ENCODE data around the gene AKT2. TPM values are rescaled to one million over a fixed set of nuclear protein-coding genes. Genes with fewer than 3 reads are reported as not detected.

Gene AKT2
- total RNA-seq, 4 donors from 2014 or later, result 88.0 to 387 (median 102) TPM

- intact Hi-C loops (cut with DNase I; ENCODE audit: low total_unique reads), result loop anchor here (5.0 to 10.0 kb wide), 4 partner anchors 185 to 1907 kb away; partner anchors contain the start of genes ARHGEF1, BLVRB, PSMD8 and SPTBN4
Observed at GRCh38 chr19:40282209-40282580, 3.0 kb downstream of the AKT2 start.

GRCh38 chr19:40281381-40282208 lies 3.5 kb downstream of the AKT2 start:
- ATAC-seq (no peak), DNase-seq (peak in 1 of 2 donors; percentile 11)
- no peaks in the 10 kb centered on the region for H3K27me3 ChIP-seq
- H3K9me3 ChIP-seq, result no peaks in the 10 kb centered on the region
- no peak for TF ChIP-seq CTCF (IDR thresholded peaks at IDR 0.05 in 4 of 5, conservative IDR thresholded peaks at IDR 0.05 in 1 of 5)
- no peak for TF ChIP-seq POLR2A (IDR thresholded peaks at IDR 0.05)
- no peak overlapping the region for H3K4me3 ChIP-seq
- no peaks in the 10 kb centered on the region for H3K36me3 ChIP-seq
- peak overlapping the region; percentile 89 to 99 (median 95) for H3K27ac ChIP-seq
- in situ Hi-C loops (cut with MboI; ENCODE audit: low sequenced_read_pairs in 4 of 4) (no loop called here), intact Hi-C loops (cut with DNase I; ENCODE audit: low total_unique reads) (loop anchor here (5.0 to 10.0 kb wide), 4 partner anchors 186 to 1907 kb away; partner anchors contain the start of genes ARHGEF1, BLVRB, PSMD8 and SPTBN4)
- H3K4me1 ChIP-seq, result peaks cover 79 to 82% of the 10 kb centered on the region in 2 donors

More at GRCh38 chr19:40282209-40282580, 3.0 kb downstream of the AKT2 start:
- peaks cover 78 to 79% of the 10 kb centered on the region in 2 donors for H3K4me1 ChIP-seq
- H3K36me3 ChIP-seq, result no peaks in the 10 kb centered on the region
- in situ Hi-C loops (cut with MboI; ENCODE audit: low sequenced_read_pairs in 4 of 4), result no loop called here
- H3K4me3 ChIP-seq, result no peak overlapping the region
- no peaks in the 10 kb centered on the region for H3K27me3 ChIP-seq
- no peaks in the 10 kb centered on the region for H3K9me3 ChIP-seq
- TF ChIP-seq CTCF (IDR thresholded peaks at IDR 0.05 in 4 of 5, conservative IDR thresholded peaks at IDR 0.05 in 1 of 5) (no peak), POLR2A (IDR thresholded peaks at IDR 0.05) (no peak)
- ATAC-seq (no peak), DNase-seq (no peak)
- peak overlapping the region; percentile 89 to 99 (median 95) for H3K27ac ChIP-seq

- no peak for TF ChIP-seq CTCF (IDR thresholded peaks at IDR 0.05 in 4 of 5, conservative IDR thresholded peaks at IDR 0.05 in 1 of 5)
- TF ChIP-seq POLR2A (IDR thresholded peaks at IDR 0.05), result peak in 1 of 2 donors; percentile 40
- H3K4me3 ChIP-seq, result no peak overlapping the region
- H3K27me3 ChIP-seq, result no peaks in the 10 kb centered on the region
- DNase-seq, result peak; percentile 71 to 84
- H3K9me3 ChIP-seq, result no peaks in the 10 kb centered on the region
- no peaks in the 10 kb centered on the region for H3K36me3 ChIP-seq
- peak overlapping the region; percentile 89 to 99 (median 95) for H3K27ac ChIP-seq
- ATAC-seq, result peak; percentile 40 to 48
- intact Hi-C loops (cut with DNase I; ENCODE audit: low total_unique reads), result loop anchor here (5.0 to 10.0 kb wide), 4 partner anchors 187 to 1906 kb away; partner anchors contain the start of genes ARHGEF1, BLVRB, PSMD8 and SPTBN4
- peaks cover 73 to 77% of the 10 kb centered on the region in 2 donors for H3K4me1 ChIP-seq
- in situ Hi-C loops (cut with MboI; ENCODE audit: low sequenced_read_pairs in 4 of 4), result no loop called here
Observed at GRCh38 chr19:40280608-40281221, 4.4 kb downstream of the AKT2 start.

- H3K4me1 ChIP-seq, result peaks cover 75 to 79% of the 10 kb centered on the region in 2 donors
- TF ChIP-seq POLR2A (IDR thresholded peaks at IDR 0.05), result no peak
- TF ChIP-seq CTCF (IDR thresholded peaks at IDR 0.05 in 4 of 5, conservative IDR thresholded peaks at IDR 0.05 in 1 of 5), result no peak
- no peaks in the 10 kb centered on the region for H3K36me3 ChIP-seq
- H3K27me3 ChIP-seq, result no peaks in the 10 kb centered on the region
- peak overlapping the region; percentile 89 to 99 (median 95) for H3K27ac ChIP-seq
- ATAC-seq (no peak), DNase-seq (no peak)
- intact Hi-C loops (cut with DNase I; ENCODE audit: low total_unique reads), result loop anchor here (5.0 to 10.0 kb wide), 4 partner anchors 187 to 1905 kb away; partner anchors contain the start of genes ARHGEF1, BLVRB, PSMD8 and SPTBN4
- no peaks in the 10 kb centered on the region for H3K9me3 ChIP-seq
- H3K4me3 ChIP-seq, result peak overlapping the region in 1 of 4 donors; percentile 41
- in situ Hi-C loops (cut with MboI; ENCODE audit: low sequenced_read_pairs in 4 of 4), result no loop called here
Observed at GRCh38 chr19:40279761-40280607, 5.2 kb downstream of the AKT2 start.

Measured in gastrocnemius medialis (tissue), 4 donors.